HG03520 (cell line): ENCODE measurements around the gene VCL.
"Not testable (repeated sequence)": the region's sequence is repeated elsewhere in the genome, so short reads cannot be mapped to it uniquely, and the experiment has no call there.

Source experiments
- ATAC-seq: cut with Tn5 transposase; IDR thresholded peaks from one replicate; pipeline ENCODE4 v1.9.1; 2021; ENCODE audit warnings: mild to moderate bottlenecking, moderate library complexity; ENCODE audit not compliant: unreplicated experiment

VCL gene

DNA sequence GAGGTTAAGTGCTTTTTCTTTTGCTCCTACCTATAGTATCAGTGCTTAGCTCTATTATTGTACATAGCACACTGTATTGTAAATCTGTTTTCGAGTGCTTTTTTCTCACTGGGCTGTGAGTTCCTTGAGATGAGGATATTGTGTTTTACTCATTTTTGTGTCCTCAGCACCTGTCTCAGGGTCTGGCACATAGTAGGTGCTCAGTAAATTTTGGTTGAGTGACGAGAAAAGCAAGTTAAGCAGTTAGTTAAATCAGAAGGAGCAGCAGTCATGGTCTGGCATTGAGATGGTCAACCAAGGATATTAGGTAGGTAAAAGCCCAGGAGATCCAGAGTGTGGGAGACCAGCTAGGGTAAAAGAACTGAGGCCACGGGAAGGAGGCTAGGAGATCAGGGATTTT is 101.5 kb downstream of the VCL start:
- ATAC-seq = no peak

DNA sequence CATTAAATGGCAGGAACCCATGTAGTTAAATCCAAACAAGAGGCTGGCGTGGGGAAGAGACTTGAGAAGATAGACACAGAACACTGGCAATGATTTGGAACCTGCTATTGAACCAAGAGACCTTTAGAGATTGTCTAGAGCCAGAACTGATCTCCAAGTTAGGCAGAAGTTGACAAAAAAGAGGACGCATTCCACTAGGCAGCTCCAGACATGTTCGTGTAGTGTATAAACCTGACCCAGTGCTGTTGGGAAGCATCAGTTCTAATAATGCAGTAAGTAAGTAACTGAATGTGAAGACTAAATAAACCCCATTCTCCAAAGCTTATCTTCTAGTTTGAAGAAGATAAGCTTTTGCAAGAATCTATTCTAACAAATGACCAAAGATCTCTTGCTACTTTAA is 101.9 kb downstream of the VCL start:
- ATAC-seq = no peak

DNA sequence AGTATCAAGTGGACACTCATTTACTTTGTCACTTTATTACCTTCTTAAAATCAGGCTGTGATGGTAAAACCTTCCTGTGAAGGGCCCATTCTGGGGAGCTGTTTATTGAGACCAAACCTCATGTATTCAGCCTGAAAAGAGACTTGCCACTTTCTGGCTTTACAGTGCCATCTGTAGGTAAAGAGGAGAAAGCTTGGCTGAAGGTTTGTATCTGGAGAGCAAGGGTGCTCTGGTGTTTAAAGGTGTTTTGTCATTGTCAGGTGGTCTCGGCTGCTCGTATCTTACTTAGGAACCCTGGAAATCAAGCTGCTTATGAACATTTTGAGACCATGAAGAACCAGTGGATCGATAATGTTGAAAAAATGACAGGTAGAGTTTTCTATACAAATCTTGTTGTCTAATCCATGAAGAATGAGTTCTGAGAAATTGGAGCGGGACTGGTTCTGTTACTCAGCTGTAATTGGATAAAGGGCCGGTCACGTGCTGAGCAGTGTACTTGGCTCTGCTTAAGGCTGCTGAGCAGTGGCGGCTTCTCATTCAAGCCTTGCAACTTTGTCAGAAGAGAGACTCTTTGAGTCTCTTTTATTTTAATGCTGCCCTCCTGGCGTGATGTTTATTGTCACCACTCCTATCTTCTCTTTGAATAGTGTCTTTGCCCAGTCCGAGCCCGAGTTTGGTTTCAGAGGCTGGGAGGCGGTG is 105.8 kb downstream of the VCL start:
- no peak for ATAC-seq

DNA sequence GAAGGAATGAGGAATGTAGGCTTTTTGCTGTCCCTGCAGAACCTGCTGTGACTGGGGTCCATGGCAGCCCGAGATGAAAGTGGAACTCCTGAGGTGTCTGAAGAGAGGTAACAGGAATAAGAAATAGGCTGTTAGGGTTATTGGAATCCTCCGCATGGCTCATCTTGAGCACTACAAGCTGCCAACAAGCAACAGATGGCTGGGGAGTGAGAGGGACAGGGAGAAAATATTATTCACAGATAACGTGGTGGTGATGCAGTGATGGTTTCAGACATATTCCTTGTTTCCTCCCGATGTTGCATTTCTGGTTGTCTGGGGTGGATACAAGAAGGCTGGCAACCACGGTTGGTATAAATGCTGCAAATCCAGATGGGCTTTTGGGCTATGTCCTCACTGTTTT is 106.6 kb downstream of the VCL start:
- no peak for ATAC-seq

DNA sequence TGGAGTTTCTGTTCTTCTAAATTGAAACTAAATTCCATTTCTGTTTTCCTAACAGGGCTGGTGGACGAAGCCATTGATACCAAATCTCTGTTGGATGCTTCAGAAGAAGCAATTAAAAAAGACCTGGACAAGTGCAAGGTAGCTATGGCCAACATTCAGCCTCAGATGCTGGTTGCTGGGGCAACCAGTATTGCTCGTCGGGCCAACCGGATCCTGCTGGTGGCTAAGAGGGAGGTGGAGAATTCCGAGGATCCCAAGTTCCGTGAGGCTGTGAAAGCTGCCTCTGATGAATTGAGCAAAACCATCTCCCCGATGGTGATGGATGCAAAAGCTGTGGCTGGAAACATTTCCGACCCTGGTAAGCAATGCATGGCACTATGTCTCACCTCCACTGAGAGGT is 107.1 kb downstream of the VCL start:
- no peak for ATAC-seq

DNA sequence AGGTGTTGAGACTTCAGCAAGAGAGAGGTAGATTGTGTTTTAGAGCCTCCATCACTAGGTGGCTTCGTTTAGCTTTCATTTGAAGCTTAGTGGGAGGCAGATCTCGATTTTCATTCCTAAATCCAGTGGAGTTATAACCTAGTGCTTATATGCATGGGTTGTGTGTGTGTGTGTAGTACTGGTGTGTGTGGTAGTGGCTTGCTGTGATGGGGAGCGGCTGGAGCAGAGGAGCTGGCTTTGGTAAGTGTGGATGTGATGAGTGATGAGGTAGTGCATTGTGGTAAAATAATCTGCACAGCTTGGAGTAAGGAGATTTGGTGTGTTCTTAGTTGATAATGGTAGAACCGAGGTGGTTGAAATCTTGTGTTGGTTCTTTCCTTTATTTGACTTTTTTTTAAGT is 109.5 kb downstream of the VCL start:
- ATAC-seq = no peak

DNA sequence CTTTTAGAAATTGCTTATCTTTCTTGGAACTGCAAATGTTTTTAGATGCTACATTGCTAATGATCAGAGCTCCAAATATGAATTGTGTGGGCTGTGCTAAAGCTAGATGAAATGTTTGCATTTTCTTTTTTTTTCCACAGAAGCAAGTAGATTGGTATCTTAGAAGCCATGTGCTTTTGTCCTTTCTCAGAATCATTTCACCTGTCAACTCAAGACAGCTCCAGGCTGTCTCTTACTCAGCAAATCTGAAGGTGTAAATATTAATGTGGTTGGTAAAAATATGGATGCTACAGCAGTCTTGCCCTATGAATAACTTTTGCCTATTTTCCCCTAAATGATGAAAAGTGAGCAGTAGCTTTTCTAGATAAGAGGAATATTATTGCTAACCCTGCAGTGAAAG is 111.5 kb downstream of the VCL start:
- no peak for ATAC-seq

DNA sequence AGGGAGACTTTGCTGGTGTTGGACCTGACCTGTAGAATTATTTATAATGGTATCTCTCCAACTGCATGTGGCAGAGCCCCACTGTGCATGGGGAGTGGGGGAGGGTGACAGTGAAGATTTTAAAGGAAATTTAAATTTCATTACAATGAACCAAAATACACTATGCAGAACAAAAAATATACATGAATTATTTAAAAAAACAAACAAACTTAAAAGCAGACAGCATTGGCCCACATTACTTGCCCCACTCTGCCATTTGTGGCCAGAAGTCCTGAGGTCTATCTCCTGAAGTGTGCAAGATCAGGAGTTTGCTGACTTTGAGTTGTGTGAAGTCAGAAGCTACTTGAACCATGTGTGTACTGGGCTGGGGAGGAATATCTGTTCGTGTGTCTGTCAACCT is 112.2 kb downstream of the VCL start:
- no peak for ATAC-seq

GRCh38 chr10:74111799-74112198 is 113.9 kb downstream of the VCL start:
- ATAC-seq = no peak

- ATAC-seq = no peak
Observed at GRCh38 chr10:74113546-74113945, 115.6 kb downstream of the VCL start.

DNA sequence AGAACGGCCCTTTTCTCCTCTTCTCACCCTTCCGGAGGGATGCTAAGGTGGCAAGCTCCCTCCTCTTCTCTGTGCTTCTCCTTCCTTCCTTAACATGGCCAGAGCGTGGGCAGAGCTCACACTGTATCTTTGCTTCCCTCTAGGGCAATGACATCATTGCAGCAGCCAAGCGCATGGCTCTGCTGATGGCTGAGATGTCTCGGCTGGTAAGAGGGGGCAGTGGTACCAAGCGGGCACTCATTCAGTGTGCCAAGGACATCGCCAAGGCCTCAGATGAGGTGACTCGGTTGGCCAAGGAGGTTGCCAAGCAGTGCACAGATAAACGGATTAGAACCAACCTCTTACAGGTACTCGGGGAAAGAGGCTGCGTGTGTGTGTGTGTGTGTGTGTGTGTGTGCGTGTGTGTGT is 116.1 kb downstream of the VCL start:
- no peak for ATAC-seq

- ATAC-seq = no peak
Observed at GRCh38 chr10:74117738-74118137, 119.8 kb downstream of the VCL start.

DNA sequence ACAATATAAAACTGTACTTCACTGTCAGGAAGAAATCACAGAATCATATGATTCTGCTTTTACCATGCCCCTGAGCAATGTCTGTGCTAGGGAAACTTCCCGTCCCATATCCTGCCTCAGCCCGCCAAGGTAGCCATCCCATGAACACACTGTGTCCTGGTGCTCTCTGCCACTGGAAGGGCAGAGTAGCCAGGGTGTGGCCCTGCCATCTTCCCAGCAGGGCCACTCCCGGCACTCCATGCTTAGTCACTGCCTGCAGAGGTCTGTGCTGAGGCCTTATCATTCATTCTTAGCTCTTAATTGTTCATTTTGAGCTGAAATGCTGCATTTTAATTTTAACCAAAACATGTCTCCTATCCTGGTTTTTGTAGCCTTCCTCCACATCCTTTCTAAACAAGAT is 120.9 kb downstream of the VCL start:
- no peak for ATAC-seq

GRCh38 chr10:74120911-74121310 is 123.0 kb downstream of the VCL start:
- no peak for ATAC-seq

DNA sequence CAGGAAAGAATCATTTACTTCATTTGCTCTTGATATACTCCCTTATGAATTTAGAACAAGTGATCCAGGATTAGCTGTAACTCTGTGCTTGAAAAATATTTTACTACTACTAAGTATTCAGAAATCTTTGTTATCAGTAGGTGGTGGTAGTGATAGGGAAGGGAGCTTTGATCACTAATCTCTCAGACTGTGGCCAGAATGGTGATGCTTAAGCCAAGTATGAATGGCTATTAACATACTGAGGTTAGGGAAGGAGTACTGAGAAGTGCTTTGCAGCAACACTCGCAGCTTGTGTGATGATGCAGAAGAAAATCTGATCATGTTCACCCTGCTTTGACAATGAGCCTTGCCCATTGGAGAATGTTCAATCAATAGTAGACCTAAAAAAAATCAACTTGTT is 123.5 kb downstream of the VCL start:
- no peak for ATAC-seq

- no peak for ATAC-seq
Observed at GRCh38 chr10:74122060-74122459, 124.1 kb downstream of the VCL start.

- no peak for ATAC-seq
Observed at GRCh38 chr10:74123081-74123480, 125.2 kb downstream of the VCL start.

GRCh38 chr10:74133923-74134820 is 136.3 kb downstream of the VCL start:
- no peak for ATAC-seq

- no peak for ATAC-seq
Observed at GRCh38 chr10:74135452-74135851, 137.5 kb downstream of the VCL start.

- no peak for ATAC-seq
Observed at GRCh38 chr10:74137992-74138391, 140.1 kb downstream of the VCL start.

DNA sequence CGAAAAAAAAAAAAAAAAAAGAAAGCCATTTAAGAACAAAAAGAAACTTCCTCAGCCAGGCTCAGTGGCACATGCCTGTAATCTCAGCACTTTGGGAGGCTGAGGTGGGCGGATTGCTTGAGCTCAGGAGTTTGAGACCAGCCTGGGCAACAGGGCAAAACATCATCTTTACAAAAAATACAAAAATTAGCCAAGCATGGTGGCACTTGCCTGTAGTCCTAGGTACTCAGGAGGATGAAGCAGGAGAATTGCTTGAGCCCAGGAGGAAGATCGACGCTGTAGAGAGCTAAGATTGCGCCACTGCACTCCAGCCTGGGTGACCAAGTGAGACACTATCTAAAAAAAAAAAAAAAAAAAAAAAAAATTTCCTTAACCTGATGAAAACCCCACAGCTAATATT is 140.7 kb downstream of the VCL start:
- not testable (repeated sequence) for ATAC-seq

DNA sequence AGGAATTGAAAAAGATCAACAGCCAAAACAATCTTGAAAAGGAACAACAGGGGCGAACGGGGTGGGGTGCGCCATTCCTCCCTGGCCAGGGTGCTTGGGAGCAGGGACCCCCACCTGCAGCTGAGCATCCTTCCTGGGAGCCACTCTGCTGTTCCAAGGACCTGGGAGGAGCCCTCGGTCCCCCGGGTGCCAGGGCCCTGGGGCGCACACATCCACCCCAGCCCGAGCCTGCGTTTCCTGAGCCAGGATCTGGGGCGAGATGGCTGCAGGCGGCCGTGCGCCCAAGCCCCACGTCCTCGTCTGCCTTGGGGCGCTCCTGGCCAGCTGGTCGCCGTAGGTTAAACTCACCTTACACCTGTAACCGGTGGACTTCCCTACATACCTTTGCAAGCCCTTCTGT is 142.1 kb downstream of the VCL start:
- ATAC-seq = no peak
